Measurements from ENCODE around the gene ATG5.

Gene ATG5

GRCh38 chr6:106325336-106326178 is at the start of gene ATG5:
ATG5 (minus strand) TSS chr6:106325760; CDS start chr6:106316208, 9,552 bp downstream.
- DNase-seq (ENCODE audit: low spot score), result peak; percentile 99

DNA sequence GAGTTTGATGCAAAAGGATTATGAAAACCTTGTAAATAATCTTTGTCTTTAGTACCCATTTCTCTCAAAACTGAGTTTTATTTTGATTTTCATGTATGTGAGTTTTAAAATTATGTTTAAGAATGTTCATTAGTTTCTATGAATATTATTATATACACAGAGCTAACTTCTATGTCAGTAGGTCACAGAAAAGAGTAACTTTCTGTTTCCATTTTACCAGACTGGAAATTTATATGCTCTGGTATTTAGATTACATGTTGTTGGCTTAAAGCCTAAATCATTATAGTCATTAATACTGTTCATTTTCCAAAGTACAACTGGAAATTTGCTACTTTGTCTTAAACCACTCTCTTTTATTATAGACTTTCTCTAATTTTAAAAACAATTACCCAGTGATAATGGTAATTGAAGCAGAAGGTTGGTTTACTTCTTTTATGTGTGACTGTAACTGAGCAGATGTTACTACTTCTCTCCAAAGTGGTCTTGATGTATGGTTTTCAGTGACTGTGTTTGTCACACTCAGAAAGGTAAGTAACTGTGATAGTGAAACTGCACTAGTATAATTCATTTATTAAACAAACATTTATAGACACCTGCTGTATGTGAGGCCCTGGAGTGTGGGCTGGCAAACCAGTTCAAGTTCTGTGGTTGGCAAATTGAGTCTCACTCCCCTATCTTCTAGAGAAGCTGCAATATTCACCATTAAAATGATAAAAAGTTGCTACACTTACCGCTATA is 48.1 kb upstream of the ATG5 start:
- DNase-seq (ENCODE audit: low spot score), result no peak

- DNase-seq (ENCODE audit: low spot score), result no peak
Measured at GRCh38 chr6:106372838-106373501, 47.4 kb upstream of the ATG5 start.

GRCh38 chr6:106370639-106371038 is 45.1 kb upstream of the ATG5 start:
- DNase-seq (ENCODE audit: low spot score), result no peak

DNA sequence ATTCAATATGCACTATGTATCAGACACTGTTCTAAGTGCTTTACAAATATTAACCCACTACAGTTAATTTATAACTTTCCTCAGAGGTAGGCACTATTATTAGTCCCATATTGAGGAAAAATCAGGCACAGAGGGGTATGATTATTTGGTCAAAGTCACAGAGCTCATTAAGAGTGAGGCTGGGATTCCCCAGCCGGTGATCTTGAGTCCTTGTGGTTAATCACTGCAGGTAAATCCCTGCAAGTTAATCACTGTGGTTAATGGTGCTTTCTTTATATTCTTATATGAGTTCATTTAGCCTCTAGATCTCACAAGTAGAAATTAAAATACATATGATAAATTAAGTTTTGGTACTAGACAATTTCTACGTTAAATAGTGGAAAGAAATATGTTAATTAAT is 44.2 kb upstream of the ATG5 start:
- no peak for DNase-seq (ENCODE audit: low spot score)

GRCh38 chr6:106363401-106364138 is 38.0 kb upstream of the ATG5 start:
- no peak for DNase-seq (ENCODE audit: low spot score)

- peak; percentile 23 for DNase-seq (ENCODE audit: low spot score)
Measured at GRCh38 chr6:106360989-106361430, 35.5 kb upstream of the ATG5 start.

DNA sequence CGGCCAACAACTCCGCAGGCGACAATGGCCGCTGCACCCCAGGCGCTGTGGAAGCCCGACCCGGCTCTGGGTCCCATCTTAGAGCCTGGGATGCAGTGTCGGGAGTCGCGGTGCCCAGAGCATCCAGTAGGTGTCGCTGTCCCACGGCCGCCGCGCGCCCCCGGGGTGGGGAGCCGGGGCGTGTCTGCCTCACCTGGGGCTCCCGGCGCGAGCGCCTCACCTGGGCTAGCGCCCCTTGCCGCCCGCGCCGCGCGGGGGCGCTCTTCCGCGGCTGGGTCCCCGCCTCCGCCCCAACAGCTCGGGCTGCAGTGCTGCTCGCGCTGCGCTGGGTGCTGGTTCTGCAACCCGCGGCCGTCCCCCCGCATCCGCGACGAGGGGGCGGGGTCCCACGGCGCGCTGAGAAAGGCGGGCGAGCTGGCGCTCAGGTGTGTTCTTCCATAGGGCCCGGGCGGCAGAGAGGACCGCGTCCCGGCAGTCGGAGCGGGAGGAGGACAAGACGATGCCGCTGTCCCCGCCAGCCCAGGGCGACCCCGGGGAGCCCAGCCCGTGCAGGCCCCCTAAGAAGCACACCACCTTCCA is 34.9 kb upstream of the ATG5 start, which contains the start of gene CRYBG1:
Gene CRYBG1, plus strand, starts transcription at position 308 of the 579 bp plus-strand sequence. Its CDS starts 192 bp downstream, at position 500.
- DNase-seq (ENCODE audit: low spot score), result peak; percentile 80

GRCh38 chr6:106359959-106360409 is 34.4 kb upstream of the ATG5 start:
- no peak for DNase-seq (ENCODE audit: low spot score)

GRCh38 chr6:106356378-106356777 is 30.8 kb upstream of the ATG5 start:
- DNase-seq (ENCODE audit: low spot score), result no peak

- no peak for DNase-seq (ENCODE audit: low spot score)
Measured at GRCh38 chr6:106347219-106347618, 21.7 kb upstream of the ATG5 start.

- DNase-seq (ENCODE audit: low spot score), result peak; percentile 82
Measured at GRCh38 chr6:106339334-106340029, 13.9 kb upstream of the ATG5 start.

DNA sequence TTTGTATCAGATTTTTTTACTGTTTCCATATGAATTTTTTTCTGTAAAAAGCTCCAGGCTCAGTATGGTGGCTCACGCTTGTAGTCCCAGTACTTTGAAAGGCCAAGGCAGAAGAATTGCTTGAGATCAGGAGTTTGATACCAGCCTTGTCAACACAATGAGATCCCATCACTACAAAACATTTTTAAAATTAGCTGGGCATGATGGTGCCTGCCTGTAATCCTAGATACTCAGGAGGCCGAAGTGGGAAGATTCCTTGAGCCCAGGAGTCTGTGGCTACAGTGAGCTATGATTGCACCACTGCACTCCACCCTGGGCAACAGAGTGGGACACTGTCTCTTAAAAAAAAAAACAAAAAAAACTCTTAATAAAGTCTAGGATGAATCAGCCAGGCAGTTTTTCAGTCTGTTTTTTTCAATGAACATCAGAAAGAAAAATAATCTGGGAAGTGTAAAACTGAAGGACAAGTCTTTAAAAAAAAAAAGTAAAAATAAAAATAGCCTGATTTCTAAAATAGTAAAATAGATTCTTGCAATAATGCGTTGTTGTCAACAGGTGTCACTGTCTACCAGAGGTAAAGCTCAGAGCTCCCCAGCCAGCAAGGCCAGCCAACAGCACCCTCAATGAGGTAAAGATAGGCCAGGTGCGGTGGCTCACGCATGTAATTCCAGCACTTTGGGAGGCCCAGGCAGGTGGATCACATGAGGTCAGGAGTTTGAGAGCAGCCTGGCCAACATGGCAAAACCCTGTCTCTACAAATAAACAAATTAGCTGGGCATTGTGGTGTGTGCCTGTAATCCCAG is 9.3 kb upstream of the ATG5 start:
- peak; percentile 47 for DNase-seq (ENCODE audit: low spot score)

- peak; percentile 12 for DNase-seq (ENCODE audit: low spot score)
Measured at GRCh38 chr6:106324726-106325335, 729 bp downstream of the ATG5 start.

GRCh38 chr6:106321940-106322339 is 3.6 kb downstream of the ATG5 start:
- DNase-seq (ENCODE audit: low spot score), result no peak

GRCh38 chr6:106318851-106319250 is 6.7 kb downstream of the ATG5 start:
- DNase-seq (ENCODE audit: low spot score), result no peak

DNA sequence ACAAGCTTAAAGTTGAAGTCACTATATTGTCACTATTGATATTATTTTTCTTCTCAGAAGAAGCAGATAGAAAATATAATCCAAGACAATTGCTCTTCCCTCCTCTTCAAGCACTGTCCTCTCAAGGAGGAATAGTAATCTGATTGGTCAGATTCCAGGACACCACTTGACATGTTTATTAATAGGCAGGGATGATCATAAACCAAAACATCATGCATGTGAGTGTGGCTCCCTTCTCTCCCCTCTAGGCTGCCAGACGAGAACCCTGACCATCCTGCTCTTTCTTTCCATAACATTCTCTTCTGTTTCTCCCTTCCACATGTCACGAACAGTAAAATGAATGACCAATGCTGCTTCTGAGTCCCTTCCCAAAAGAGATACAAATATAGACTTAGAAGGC is 7.5 kb downstream of the ATG5 start:
- no peak for DNase-seq (ENCODE audit: low spot score)

DNA sequence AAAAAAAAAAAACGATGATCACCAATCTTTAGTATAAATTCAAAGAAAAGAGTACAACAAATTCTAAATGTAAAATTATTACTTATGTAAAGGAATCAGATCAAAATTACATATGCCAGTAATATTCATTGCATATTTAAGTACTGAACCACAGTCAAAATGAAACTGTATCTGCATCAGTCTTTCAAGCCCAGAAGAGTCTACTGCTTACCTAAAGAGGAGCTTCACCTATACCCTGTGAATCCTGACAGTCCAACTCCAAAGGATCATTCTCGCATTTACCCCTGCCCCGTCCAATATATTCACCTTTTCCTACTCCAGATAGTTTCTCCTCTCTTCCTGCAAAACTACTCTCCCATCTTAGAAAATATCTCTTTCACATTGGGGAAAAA is 9.2 kb downstream of the ATG5 start:
- no peak for DNase-seq (ENCODE audit: low spot score)

GRCh38 chr6:106315765-106316374 is 9.7 kb downstream of the ATG5 start:
- no peak for DNase-seq (ENCODE audit: low spot score)
